Stimulated activated CD4-positive, alpha-beta T cell treated with anti-CD3 and anti-CD28 coated beads, Interleukin-15, amount 100 ng/mL, for 48 hours (primary cell): ENCODE results near the gene PDXP.
"Not testable (repeated sequence)": the region's sequence is repeated elsewhere in the genome, so short reads cannot be mapped to it uniquely, and the experiment has no call there.

Experiments
- DNase-seq, 2 donors: peaks; one replicate each; pipeline ENCODE4 v3.0.0-alpha.2; 2020; ENCODE audit warnings: low read depth in 2 of 2

PDXP gene

GRCh38 chr22:37674951-37675929 is 16.7 kb downstream of the PDXP start, which contains the start of gene LGALS1:
TSS of gene LGALS1 (plus strand) at chr22:37675636. CDS start at chr22:37675703, 67 bp downstream.
- peak; percentile 47 to 75 for DNase-seq

GRCh38 chr22:37675930-37676735 is 17.6 kb downstream of the PDXP start:
- DNase-seq: no peak

GRCh38 chr22:37676736-37677492 is 18.4 kb downstream of the PDXP start:
- peak; percentile 88 to 94 for DNase-seq

GRCh38 chr22:37677493-37677974 is 19.0 kb downstream of the PDXP start:
- DNase-seq: no peak

GRCh38 chr22:37678372-37678771 is 19.8 kb downstream of the PDXP start:
- DNase-seq: no peak

GRCh38 chr22:37679670-37680069 is 21.1 kb downstream of the PDXP start:
- DNase-seq: no peak

GRCh38 chr22:37680191-37680851 is 21.8 kb downstream of the PDXP start:
- no peak for DNase-seq

- DNase-seq: no peak
Observed at GRCh38 chr22:37681001-37681424, 22.5 kb downstream of the PDXP start.

GRCh38 chr22:37681556-37682049 is 23.1 kb downstream of the PDXP start:
- DNase-seq: peak; percentile 57 to 58

- DNase-seq: no peak
Observed at GRCh38 chr22:37684803-37685615, 26.5 kb downstream of the PDXP start.

- peak; percentile 52 to 68 for DNase-seq
Observed at GRCh38 chr22:37686002-37686982, 27.8 kb downstream of the PDXP start, which contains the start of gene NOL12. TSS of gene NOL12 (plus strand) at chr22:37686343. CDS start at chr22:37686393, 50 bp downstream.

GRCh38 chr22:37690407-37690806 is 31.9 kb downstream of the PDXP start:
- no peak for DNase-seq

- no peak for DNase-seq
Observed at GRCh38 chr22:37690901-37691504, 32.5 kb downstream of the PDXP start.

- DNase-seq: no peak
Observed at GRCh38 chr22:37692627-37693285, 34.2 kb downstream of the PDXP start.

- DNase-seq: not testable (repeated sequence)
Observed at GRCh38 chr22:37694131-37694530, 35.6 kb downstream of the PDXP start.

- DNase-seq: not testable (repeated sequence)
Observed at GRCh38 chr22:37696260-37696656, 37.7 kb downstream of the PDXP start.
